Measurements from ENCODE around the gene GUCY1A2.
A peak's percentile ranks its signal among the peaks of the same experiment; 100 is the strongest.

Gene GUCY1A2

GRCh38 chr11:107018902-107019493 is 722 bp upstream of the GUCY1A2 start:
- H3K27me3 ChIP-seq (ENCODE audit: control insufficient read depth in 1 of 2, insufficient read depth in 1 of 2, low read length in 2 of 2), result peaks cover 0 to 14% of the 10 kb centered on the region in 2 experiments
- H3K18ac ChIP-seq (ENCODE audit: low read depth in 1 of 2, low read length in 2 of 2), result no peak overlapping the region
- no peak overlapping the region for H4K91ac ChIP-seq (ENCODE audit: low read length)
- no peak overlapping the region for H3K23ac ChIP-seq (ENCODE audit: low read length in 2 of 2)
- peaks cover 17% of the 10 kb centered on the region for H3K4me1 ChIP-seq (ENCODE audit: control insufficient read depth, insufficient read depth, low read depth, low read length)
- no peak overlapping the region for H2BK5ac ChIP-seq (ENCODE audit: low read depth, low read length, poor library complexity, severe bottlenecking)
- H2BK12ac ChIP-seq (ENCODE audit: low read length in 2 of 2), result no peak overlapping the region
- H3K4me3 ChIP-seq (ENCODE audit: insufficient read depth in 1 of 2, low read depth in 1 of 2, low read length in 2 of 2), result peak overlapping the region; percentile 51 to 80
- DNase-seq, result peak; percentile 87
- peak overlapping the region; percentile 50 for H3K9ac ChIP-seq (ENCODE audit: low read length)
- no peak overlapping the region for H2BK15ac ChIP-seq (ENCODE audit: low read depth, poor library complexity, severe bottlenecking)
- no peak overlapping the region for H3K27ac ChIP-seq (ENCODE audit: low read length, poor library complexity, severe bottlenecking)
- H2AK5ac ChIP-seq (ENCODE audit: low read length, severe bottlenecking), result no peak overlapping the region
- no peaks in the 10 kb centered on the region for H3K36me3 ChIP-seq (ENCODE audit: control insufficient read depth in 1 of 2, insufficient read depth in 2 of 2, low read depth in 1 of 2, low read length in 2 of 2)
- no peaks in the 10 kb centered on the region for H3K79me1 ChIP-seq (replicated peaks; ENCODE audit: low read length, poor library complexity, severe bottlenecking)
- no peak overlapping the region for H3K14ac ChIP-seq (ENCODE audit: low read length in 2 of 2)
- no peak overlapping the region for H2BK120ac ChIP-seq (ENCODE audit: low read depth, low read length)
- H4K8ac ChIP-seq (ENCODE audit: low read length), result no peak overlapping the region
- peak overlapping the region; percentile 80 for H3K4me2 ChIP-seq (ENCODE audit: low read length, poor library complexity, severe bottlenecking)
- 7% methylated on average over 35 of the region's 36 CpGs for WGBS
- no peak overlapping the region for H3K4ac ChIP-seq (ENCODE audit: low read depth in 1 of 2, low read length in 2 of 2)
- H3K9me3 ChIP-seq (ENCODE audit: control insufficient read depth, low read length), result no peaks in the 10 kb centered on the region
- H2AFZ ChIP-seq (ENCODE audit: low read depth, low read length), result peak overlapping the region; percentile 62

DNA sequence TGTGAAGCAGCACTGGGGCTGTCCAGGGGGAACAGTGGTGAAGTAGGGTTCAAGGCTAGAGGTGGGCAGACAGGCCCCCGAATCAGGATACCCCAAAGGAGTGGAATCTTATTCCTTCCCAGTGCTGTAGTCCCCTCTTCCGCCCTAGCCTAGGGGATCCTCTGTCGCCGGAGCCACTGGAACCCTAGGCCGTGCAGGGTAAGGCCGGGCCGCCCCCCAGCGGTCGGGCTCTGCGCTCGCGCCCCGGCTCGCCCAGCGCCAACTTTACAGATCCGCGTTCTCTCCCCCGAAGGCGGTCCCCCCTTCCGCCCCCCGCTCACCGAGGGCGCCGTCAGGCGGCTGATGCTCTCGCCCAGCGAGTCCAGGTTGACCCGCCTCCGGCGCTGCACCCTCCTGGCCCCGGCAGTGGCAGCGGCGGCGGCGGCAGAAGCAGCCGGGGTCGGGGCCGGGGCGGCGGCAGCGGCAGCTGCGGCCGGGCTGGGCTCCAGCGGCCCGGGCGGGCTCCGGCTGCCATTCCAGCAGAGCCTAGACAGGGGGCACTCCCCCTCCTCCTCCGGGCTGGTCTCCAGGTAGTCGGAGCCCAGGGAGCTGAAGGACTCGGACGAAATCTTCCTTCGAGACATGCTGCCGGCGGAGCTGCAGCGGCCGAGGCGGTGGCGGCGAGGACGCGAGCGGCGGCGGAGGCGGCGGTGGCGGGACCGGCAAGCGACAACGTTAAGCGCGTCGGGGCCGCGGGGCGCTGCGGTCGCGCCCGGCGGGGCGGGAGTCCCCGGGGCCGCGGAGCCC is 650 bp downstream of the GUCY1A2 start:
- Histone ChIP-seq H2BK12ac (ENCODE audit: low read length in 2 of 2) (peak overlapping the region; percentile 77 to 89), H2BK120ac (ENCODE audit: low read depth, low read length) (peak overlapping the region; percentile 89), H3K27ac (ENCODE audit: low read length, poor library complexity, severe bottlenecking) (no peak overlapping the region), H3K9ac (ENCODE audit: low read length) (peak overlapping the region; percentile 75), H2AK5ac (ENCODE audit: low read length, severe bottlenecking) (no peak overlapping the region), H3K9me3 (ENCODE audit: control insufficient read depth, low read length) (no peaks in the 10 kb centered on the region), H3K27me3 (ENCODE audit: control insufficient read depth in 1 of 2, insufficient read depth in 1 of 2, low read length in 2 of 2) (peaks cover 0 to 14% of the 10 kb centered on the region in 2 experiments), H3K36me3 (ENCODE audit: control insufficient read depth in 1 of 2, insufficient read depth in 2 of 2, low read depth in 1 of 2, low read length in 2 of 2) (no peaks in the 10 kb centered on the region), H4K8ac (ENCODE audit: low read length) (peak overlapping the region; percentile 85), H3K18ac (ENCODE audit: low read depth in 1 of 2, low read length in 2 of 2) (peak overlapping the region; percentile 83 to 87), H3K4me2 (ENCODE audit: low read length, poor library complexity, severe bottlenecking) (peak overlapping the region; percentile 80), H2BK5ac (ENCODE audit: low read depth, low read length, poor library complexity, severe bottlenecking) (no peak overlapping the region), H3K79me1 (replicated peaks; ENCODE audit: low read length, poor library complexity, severe bottlenecking) (no peaks in the 10 kb centered on the region), H3K4me3 (ENCODE audit: insufficient read depth in 1 of 2, low read depth in 1 of 2, low read length in 2 of 2) (peak overlapping the region; percentile 67 to 81), H3K23ac (ENCODE audit: low read length in 2 of 2) (peak overlapping the region in 1 of 2 experiments; percentile 80), H3K4me1 (ENCODE audit: control insufficient read depth, insufficient read depth, low read depth, low read length) (peaks cover 19% of the 10 kb centered on the region), H2BK15ac (ENCODE audit: low read depth, poor library complexity, severe bottlenecking) (peak overlapping the region; percentile 90), H4K91ac (ENCODE audit: low read length) (peak overlapping the region; percentile 61), H2AFZ (ENCODE audit: low read depth, low read length) (peak overlapping the region; percentile 77), H3K14ac (ENCODE audit: low read length in 2 of 2) (no peak overlapping the region), H3K4ac (ENCODE audit: low read depth in 1 of 2, low read length in 2 of 2) (peak overlapping the region in 1 of 2 experiments; percentile 67)
- peak; percentile 54 for DNase-seq
- under 1% methylated on average over 48 of the region's 85 CpGs for WGBS

- Histone ChIP-seq H3K9ac (ENCODE audit: low read length) (peak overlapping the region; percentile 75), H3K9me3 (ENCODE audit: control insufficient read depth, low read length) (no peaks in the 10 kb centered on the region), H3K14ac (ENCODE audit: low read length in 2 of 2) (no peak overlapping the region), H3K18ac (ENCODE audit: low read depth in 1 of 2, low read length in 2 of 2) (peak overlapping the region in 1 of 2 experiments; percentile 78), H2BK15ac (ENCODE audit: low read depth, poor library complexity, severe bottlenecking) (no peak overlapping the region), H3K4ac (ENCODE audit: low read depth in 1 of 2, low read length in 2 of 2) (peak overlapping the region in 1 of 2 experiments; percentile 67), H2BK120ac (ENCODE audit: low read depth, low read length) (no peak overlapping the region), H2BK5ac (ENCODE audit: low read depth, low read length, poor library complexity, severe bottlenecking) (no peak overlapping the region), H3K4me1 (ENCODE audit: control insufficient read depth, insufficient read depth, low read depth, low read length) (peaks cover 19% of the 10 kb centered on the region), H3K36me3 (ENCODE audit: control insufficient read depth in 1 of 2, insufficient read depth in 2 of 2, low read depth in 1 of 2, low read length in 2 of 2) (no peaks in the 10 kb centered on the region), H2AFZ (ENCODE audit: low read depth, low read length) (peak overlapping the region; percentile 51), H3K79me1 (replicated peaks; ENCODE audit: low read length, poor library complexity, severe bottlenecking) (no peaks in the 10 kb centered on the region), H2BK12ac (ENCODE audit: low read length in 2 of 2) (peak overlapping the region; percentile 42 to 84), H3K4me3 (ENCODE audit: insufficient read depth in 1 of 2, low read depth in 1 of 2, low read length in 2 of 2) (peak overlapping the region in 1 of 2 experiments; percentile 81), H3K27me3 (ENCODE audit: control insufficient read depth in 1 of 2, insufficient read depth in 1 of 2, low read length in 2 of 2) (peaks cover 0 to 10% of the 10 kb centered on the region in 2 experiments), H3K23ac (ENCODE audit: low read length in 2 of 2) (no peak overlapping the region), H4K8ac (ENCODE audit: low read length) (peak overlapping the region; percentile 37), H3K4me2 (ENCODE audit: low read length, poor library complexity, severe bottlenecking) (peak overlapping the region; percentile 80), H3K27ac (ENCODE audit: low read length, poor library complexity, severe bottlenecking) (no peak overlapping the region), H2AK5ac (ENCODE audit: low read length, severe bottlenecking) (no peak overlapping the region), H4K91ac (ENCODE audit: low read length) (no peak overlapping the region)
- DNase-seq, result peak; percentile 29
- WGBS, result 56% methylated on average over 3 of the region's 3 CpGs
Measured at GRCh38 chr11:107017104-107017432, 1.2 kb downstream of the GUCY1A2 start.

DNA sequence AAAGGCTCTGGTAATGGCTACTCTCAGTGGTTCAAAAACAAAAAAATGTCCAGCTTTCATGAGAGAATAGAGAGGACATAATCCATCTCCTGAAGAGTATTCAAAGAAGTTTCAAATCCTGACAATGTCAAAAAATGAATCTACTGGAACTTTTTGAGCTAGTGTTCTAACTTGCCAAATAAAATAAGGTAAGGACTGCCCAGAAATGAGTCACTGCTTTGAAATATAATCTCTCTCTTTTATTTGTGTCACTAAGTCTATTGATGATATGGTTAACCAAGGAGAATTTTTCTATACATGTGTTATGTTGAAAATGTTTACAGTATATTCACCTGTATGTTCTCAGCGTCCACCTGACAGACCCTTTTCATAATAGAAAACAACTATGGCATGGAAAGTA is 3.4 kb downstream of the GUCY1A2 start:
- Histone ChIP-seq H3K23ac (ENCODE audit: low read length in 2 of 2) (no peak overlapping the region), H2AK5ac (ENCODE audit: low read length, severe bottlenecking) (no peak overlapping the region), H3K4me2 (ENCODE audit: low read length, poor library complexity, severe bottlenecking) (no peak overlapping the region), H3K9me3 (ENCODE audit: control insufficient read depth, low read length) (no peaks in the 10 kb centered on the region), H3K27me3 (ENCODE audit: control insufficient read depth in 1 of 2, insufficient read depth in 1 of 2, low read length in 2 of 2) (peaks cover 0 to 10% of the 10 kb centered on the region in 2 experiments), H3K9ac (ENCODE audit: low read length) (no peak overlapping the region), H3K4me3 (ENCODE audit: insufficient read depth in 1 of 2, low read depth in 1 of 2, low read length in 2 of 2) (no peak overlapping the region), H3K18ac (ENCODE audit: low read depth in 1 of 2, low read length in 2 of 2) (no peak overlapping the region), H3K79me1 (replicated peaks; ENCODE audit: low read length, poor library complexity, severe bottlenecking) (no peaks in the 10 kb centered on the region), H2BK15ac (ENCODE audit: low read depth, poor library complexity, severe bottlenecking) (no peak overlapping the region), H4K8ac (ENCODE audit: low read length) (no peak overlapping the region), H2AFZ (ENCODE audit: low read depth, low read length) (no peak overlapping the region), H2BK5ac (ENCODE audit: low read depth, low read length, poor library complexity, severe bottlenecking) (no peak overlapping the region), H2BK12ac (ENCODE audit: low read length in 2 of 2) (no peak overlapping the region), H3K4me1 (ENCODE audit: control insufficient read depth, insufficient read depth, low read depth, low read length) (peaks cover 19% of the 10 kb centered on the region), H2BK120ac (ENCODE audit: low read depth, low read length) (no peak overlapping the region), H3K36me3 (ENCODE audit: control insufficient read depth in 1 of 2, insufficient read depth in 2 of 2, low read depth in 1 of 2, low read length in 2 of 2) (no peaks in the 10 kb centered on the region), H3K14ac (ENCODE audit: low read length in 2 of 2) (no peak overlapping the region), H3K27ac (ENCODE audit: low read length, poor library complexity, severe bottlenecking) (no peak overlapping the region), H4K91ac (ENCODE audit: low read length) (no peak overlapping the region), H3K4ac (ENCODE audit: low read depth in 1 of 2, low read length in 2 of 2) (no peak overlapping the region)
- no CpG with 5 or more reads among the region's 1 CpG for WGBS
- no peak for DNase-seq
